GM18909 (cell line): ENCODE results near the gene ATP1A1.

Experiments
- ATAC-seq: cut with Tn5 transposase; IDR thresholded peaks from one replicate; pipeline ENCODE4 v1.9.1; 2021; ENCODE audit warnings: mild to moderate bottlenecking; ENCODE audit not compliant: unreplicated experiment, poor library complexity

ATP1A1 gene

DNA sequence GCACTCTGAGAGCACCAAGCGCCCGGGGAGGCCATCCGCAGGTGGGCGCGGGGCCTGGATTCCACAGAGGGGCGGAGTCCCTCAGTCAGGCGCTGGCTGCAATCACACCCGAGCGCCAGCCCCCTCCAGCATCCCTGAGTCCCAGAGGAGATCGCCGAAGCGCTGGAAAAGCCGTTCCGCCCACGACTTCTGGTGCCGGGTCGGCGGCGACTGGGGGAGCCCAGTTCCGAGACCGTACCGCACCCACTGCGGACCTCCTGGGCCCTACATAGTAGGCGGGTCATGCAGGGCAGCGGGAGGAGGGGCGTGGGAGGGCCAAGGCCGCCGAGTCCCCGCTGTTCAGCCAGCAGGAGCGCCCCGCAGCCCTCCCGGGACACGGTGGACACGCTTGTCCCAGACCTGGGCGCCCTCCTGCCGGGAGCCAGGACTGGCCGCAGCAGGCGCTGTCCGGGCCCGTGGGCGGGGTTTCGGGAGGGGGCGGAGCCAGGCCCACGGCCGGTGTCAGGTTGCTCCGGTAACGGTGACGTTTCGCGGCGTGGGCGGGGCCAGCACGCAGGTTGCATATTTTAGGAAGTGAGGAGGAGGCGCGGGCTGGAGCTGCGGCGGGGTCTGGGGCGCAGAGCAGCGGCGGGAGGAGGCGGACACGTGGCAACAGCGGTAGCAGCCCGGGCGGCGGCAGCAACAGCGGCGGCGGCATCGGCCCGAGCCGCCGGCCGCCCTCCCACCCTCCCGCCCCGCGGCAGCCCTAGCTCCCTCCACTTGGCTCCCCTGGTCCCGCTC is at the start of gene ATP1A1:
Gene ATP1A1, plus strand, starts transcription at position 594 of the 780 bp plus-strand sequence. CDS start 268 bp downstream, outside the sequence.
- peak; percentile 69 for ATAC-seq

GRCh38 chr1:116323491-116323890 is 49.6 kb upstream of the ATP1A1 start:
- ATAC-seq: no peak

GRCh38 chr1:116324411-116324810 is 48.6 kb upstream of the ATP1A1 start:
- no peak for ATAC-seq

DNA sequence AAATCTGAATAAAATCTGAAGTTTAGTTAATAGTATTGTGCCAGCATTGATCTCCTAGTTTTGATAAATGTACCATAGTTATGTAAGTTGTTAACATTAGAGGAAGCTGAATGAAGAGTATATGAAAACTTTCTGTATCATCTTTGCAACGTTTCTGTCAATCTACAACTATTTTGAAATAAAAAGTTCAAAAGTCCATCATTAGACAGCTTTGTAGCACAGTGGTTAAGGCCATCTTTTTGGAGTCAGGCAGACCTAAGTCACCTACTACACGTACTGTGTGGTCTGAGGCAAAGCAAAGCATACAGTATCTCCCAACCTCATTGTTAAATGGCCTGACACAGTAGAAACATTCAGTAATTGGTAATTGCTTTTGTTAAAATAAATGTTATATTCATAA is 47.9 kb upstream of the ATP1A1 start:
- ATAC-seq: no peak

DNA sequence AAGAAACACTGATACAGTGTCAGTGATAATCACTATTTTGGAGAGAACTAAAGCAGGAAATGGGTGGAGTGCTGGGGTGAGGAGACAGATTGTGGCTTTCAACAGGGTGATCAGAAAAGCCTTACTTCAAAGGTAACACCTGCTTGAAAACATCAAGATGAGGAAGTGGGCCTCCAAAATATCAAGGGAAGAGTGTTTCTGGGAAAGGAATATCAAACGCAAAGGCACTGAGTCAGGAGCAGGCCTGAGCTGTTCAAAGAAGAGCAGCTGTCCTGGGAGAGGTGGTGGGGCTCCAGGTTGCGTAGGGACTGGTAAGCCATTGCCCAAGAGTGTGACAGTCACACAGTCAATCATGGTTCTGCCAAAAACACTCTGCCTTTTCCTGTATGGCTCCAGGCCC is 47.1 kb upstream of the ATP1A1 start:
- ATAC-seq: no peak

- no peak for ATAC-seq
Measured at GRCh38 chr1:116326486-116326885, 46.6 kb upstream of the ATP1A1 start.

DNA sequence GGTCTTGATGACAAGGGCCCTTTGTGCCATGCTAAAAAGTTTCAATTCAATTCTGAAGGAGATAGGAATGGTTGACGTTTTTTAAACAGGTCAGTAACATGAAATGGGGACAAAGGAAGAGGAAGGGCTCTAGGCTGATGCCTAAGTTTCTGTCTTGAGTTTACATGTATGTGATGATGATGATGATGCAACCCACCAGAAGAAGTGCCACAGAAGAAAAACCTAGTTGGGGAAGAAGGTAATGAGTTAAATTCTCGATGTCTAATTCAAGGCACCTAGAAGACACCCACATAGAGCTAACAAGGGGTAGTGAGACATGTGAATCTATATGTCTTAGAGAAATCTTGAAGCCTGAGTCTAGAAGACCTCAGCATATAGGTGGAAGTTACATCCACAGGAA is 44.4 kb upstream of the ATP1A1 start:
- ATAC-seq: no peak

DNA sequence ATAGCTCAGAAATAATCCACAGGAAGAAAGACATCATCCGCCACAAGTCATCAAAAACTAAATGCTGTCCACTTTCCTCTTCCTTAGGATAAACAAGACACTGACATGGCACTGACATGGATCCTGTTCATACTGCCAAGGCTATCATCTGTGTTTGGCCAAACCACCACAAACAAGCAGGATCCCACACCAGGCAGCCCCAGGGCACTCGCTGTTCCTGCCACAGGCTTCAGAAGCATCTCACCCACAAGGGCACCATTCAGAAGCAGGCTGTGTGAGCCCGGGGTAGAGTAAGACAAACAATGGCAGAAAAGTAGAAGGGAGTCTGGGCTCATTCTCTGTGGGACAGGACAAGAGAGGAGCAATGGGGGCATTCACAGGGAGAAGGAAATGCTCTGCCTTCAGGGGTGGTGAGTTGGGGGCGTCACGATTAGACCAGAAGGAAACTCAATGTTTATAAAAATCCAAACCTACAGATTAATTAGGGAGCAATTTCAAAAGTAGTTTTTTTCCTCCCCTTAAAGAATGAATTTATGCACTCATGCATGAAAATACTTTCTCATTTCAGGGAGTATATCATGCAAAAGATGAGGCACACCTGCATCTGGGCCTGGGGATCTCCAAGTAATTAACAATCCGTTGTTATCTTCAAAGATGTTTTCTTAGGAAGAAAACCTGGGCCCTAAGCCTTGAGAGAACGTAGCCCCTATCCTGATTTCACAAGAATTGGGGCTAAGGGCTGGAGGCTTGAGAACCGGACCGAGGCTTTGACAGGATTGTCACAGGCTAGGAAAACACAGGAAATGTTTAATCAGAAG is 43.3 kb upstream of the ATP1A1 start:
- ATAC-seq: no peak

DNA sequence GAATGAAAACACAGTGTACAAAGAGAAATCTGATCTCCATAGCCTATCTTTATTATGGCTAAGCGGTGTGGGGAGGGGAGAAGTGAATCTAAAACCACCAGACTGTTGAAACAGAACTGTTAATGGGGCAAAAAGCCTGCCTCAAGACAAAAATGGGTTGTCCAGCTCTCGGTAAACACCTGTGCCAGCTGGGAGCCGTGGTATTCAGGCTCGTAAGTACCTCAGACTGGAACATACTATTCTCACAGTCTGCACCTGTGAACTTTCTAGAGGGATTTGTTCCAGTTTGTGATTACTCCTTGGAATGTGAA is 42.7 kb upstream of the ATP1A1 start:
- ATAC-seq: no peak

GRCh38 chr1:116330846-116331245 is 42.2 kb upstream of the ATP1A1 start:
- no peak for ATAC-seq

DNA sequence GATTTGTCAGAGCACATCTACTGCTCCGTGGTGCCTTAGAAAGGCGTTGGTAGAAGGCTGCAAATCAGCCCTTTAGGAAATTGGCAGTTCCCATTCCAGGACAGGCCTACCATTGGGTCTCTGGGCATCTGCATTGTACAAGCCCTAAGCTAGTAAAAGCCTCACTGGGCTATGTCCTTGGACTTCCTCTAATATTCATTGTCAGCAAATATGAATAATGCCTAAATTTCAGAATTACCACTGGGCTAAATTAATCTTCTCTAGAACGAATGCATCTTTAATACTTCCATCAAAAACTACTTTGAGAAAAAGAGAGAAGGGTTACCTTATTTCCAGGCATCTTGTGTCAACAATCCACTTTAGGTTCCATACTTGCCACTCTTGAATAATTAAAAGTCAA is 41.5 kb upstream of the ATP1A1 start:
- ATAC-seq: no peak

GRCh38 chr1:116332451-116332850 is 40.6 kb upstream of the ATP1A1 start:
- no peak for ATAC-seq

DNA sequence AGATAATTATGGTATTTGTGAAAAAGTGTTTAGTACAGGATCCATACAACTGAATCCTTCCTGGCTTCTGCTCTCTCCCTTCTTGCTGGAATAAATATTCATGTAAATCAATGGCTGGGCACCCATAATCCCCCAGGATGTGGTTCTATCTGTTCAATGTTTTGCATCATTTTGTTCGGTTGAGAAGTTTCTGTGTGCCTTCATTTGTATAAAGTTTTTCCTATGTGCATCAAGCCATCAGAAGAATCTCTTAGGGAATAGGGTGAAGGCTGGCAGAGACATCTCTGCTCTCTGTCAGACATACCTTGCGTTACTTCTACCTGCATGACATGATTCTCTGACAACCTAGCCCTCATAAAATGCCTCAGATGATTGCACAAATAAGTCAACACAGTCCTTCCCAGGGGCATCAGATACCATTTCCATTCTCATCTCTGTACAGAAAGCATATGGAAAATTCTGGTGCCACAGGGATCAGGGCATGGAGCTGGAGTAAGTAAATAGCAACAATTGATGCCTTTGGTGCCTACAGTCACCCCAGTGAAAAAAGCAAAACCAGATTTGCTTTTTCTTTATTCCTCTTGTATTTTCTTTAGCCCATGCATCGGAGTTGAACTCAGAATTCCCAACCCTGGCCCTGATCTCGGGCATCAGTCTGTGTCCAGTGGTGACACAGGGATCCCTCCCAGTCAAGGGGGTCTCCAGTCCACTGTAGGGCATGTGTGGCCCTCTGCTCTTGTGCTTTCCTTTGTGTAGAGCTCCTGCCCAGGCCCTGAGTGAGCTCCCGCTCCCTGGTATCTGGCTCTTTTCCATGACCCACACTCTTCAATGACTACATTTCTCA is 39.7 kb upstream of the ATP1A1 start:
- ATAC-seq: no peak

GRCh38 chr1:116334015-116334547 is 39.0 kb upstream of the ATP1A1 start:
- ATAC-seq: no peak

DNA sequence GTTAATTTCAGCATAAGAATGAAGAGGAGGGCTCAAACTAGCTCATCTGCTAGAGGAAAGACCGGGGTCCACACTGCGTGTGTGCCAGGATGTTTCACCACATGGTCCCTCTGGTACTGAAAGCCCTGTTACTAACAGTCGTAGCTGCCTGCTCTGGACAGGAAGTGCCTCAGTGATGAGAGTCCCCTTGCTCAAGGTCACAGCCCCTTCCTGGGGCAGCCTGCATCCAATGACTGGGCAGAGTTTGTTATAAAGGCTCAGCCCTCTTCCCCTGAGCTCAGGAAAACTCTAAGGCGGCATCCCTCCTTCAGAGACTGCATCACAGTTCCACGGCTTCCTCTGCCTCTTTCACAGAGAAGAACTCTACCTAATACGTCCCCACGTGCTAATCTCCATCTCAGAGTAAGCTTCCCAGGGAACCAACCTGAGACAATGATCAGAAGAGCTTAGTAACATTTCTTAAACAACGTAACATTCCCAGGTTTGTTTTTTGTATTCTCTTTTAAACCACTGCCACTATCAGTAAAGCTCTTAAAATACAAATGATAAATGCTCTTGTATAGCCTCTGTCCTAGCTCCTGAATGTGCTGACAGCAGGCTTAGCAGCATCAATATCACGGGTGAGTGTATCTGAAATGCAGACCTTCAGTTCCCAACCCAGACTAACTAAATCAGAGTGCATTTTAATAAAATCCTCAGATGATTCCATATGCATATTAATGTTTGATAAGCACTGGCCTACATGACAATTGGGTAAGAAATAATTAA is 38.0 kb upstream of the ATP1A1 start:
- no peak for ATAC-seq

DNA sequence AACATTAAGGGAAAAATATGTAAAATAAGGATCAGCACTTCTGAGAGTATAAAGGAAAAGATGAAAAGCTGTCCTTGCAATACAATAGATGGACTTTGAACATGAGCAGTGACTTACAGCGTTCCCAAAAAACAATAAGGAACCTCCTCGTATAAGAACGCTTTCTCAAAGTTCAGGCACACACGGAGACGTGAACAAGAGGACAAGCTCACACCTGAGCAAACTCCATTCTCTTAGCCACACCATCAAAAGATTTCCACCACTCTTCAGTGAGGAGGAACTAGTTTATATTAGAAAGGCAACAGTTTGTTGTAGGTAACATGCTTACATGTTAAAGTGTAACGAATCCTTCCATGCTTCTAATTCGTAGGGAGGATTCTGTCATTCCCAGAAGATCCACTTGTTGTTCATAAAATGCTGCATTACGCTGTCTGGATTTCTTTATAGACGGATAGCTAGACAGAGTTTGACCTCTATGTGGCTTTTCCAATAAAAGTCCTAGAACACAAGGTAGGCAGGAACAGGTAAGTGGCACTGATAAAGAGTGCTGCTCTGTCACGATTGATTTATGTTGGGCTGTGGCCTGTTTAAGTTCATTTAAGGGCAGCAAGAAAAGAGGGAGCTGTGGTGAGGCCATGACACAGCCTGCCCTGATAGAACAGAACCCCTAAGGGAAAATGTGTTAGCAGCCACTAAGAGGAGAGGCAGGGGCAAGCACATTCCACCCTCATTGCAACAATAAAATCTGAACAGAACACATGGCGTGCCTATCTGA is 37.0 kb upstream of the ATP1A1 start:
- no peak for ATAC-seq

GRCh38 chr1:116337398-116337797 is 35.6 kb upstream of the ATP1A1 start:
- ATAC-seq: no peak

DNA sequence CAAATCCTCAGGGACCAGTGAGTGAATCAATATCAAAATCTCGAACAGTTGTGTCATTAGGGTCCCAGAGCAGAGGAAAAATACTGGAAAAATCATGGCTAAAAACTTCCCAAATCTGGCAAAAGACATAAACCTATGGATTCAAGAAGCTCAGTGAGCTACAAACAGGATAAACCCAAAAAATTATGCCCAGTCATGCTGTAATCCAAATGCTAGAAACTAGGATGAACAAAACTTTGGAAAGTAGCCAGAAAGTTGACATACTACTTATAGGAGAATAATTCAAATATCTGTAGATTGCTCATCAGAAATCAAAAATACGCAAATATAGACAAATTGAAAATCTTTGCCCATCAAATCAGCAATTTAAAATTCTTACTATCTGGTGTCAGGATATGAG is 34.6 kb upstream of the ATP1A1 start:
- no peak for ATAC-seq
